Esophagus squamous epithelium (tissue), 4 donors: Measurements from ENCODE around the gene SH3GL1.

ENCODE experiments used
- CTCF ChIP-seq, 6 experiments: fragments of 450-650 bp in 4 of 6; fragments of 200-600 bp in 2 of 6; sonication (generic) in 2 of 6; IDR thresholded peaks; one replicate each; pipeline ENCODE4 v1.5.1; 2016 to 2019; ENCODE audit warnings: antibody characterized with exemption in 6 of 6, mild to moderate bottlenecking in 4 of 6, moderate library complexity in 4 of 6
- POLR2A ChIP-seq, 4 donors: fragments of 450-650 bp; IDR thresholded peaks; one replicate each; pipeline ENCODE4 v1.6.1; 2017; ENCODE audit warnings: antibody characterized with exemption in 4 of 4, mild to moderate bottlenecking in 4 of 4, moderate library complexity in 3 of 4

DNA sequence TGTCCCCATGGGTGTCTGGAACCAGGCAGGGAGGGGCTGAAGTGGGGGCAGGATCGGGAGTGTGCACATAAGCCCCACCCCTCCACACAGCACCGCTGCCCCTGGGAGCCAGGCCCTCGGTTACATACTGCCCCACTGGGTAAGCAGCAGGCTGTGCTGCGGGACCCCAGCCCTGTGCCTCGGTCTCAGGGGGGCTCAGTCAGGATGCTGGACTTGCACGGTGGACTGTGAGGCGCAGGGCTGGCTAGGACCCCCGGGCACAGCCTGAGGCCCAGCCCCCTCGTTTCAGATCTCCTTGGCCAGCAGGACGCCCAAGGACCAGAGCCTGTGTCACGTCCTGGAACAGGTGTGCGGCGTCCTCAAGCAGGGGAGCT, 40.7 kb downstream of the SH3GL1 start:
- no peak for TF ChIP-seq CTCF (IDR thresholded peaks at IDR 0.05)
- no peak for TF ChIP-seq POLR2A (IDR thresholded peaks at IDR 0.05)
